ENCODE measurements around the gene CD1C.
"Not testable (repeated sequence)": the region's sequence is repeated elsewhere in the genome, so short reads cannot be mapped to it uniquely, and the experiment has no call there.

Gene CD1C

DNA sequence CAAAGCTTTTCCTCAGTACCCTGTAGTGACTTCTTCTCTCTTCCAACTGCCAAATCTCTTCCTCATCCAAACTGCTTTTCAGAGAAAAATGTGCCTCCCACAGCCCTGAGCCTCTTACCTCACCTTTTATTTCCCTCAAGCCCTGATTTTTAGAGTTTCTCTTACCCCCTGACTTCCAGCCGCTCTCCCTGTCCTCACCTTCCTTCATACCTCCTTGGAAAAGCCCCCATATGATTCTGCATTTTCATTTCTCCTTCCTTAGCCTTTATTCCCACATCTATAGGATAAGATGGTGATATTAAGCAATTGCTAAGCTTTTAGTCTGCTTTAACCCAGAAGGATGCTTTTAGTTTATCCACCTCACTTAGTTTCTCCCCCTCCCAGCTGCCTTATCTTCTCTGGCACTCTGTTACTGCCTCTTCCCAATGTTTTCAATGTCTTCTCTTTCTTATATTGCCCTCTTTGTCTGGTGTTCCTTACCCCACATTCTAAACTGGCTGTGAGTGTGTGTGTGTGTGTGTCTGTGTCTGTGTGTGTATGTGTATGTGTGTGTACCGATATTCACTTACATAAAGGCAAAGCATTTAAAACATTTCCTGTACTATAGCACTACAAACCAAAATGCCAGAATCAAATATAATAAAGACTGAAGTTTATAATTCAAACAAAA, 41.9 kb downstream of the CD1C start, which contains the start of gene CD1B:
CD1B (minus strand) TSS at position 51 of the 670 bp plus-strand sequence. CDS start 108 bp downstream, outside the sequence.
- ATAC-seq (ENCODE audit: low read depth) (no peak), DNase-seq (ENCODE audit: low spot score) (no peak)
- no peaks in the 10 kb centered on the region for H3K27me3 ChIP-seq (ENCODE audit: insufficient read depth, poor library complexity, severe bottlenecking)
- H3K4me1 ChIP-seq (ENCODE audit: insufficient read depth, poor library complexity, severe bottlenecking) = no peaks in the 10 kb centered on the region
- no peaks in the 10 kb centered on the region for H3K9me3 ChIP-seq (ENCODE audit: severe bottlenecking)
- TF ChIP-seq, protein P1, sequence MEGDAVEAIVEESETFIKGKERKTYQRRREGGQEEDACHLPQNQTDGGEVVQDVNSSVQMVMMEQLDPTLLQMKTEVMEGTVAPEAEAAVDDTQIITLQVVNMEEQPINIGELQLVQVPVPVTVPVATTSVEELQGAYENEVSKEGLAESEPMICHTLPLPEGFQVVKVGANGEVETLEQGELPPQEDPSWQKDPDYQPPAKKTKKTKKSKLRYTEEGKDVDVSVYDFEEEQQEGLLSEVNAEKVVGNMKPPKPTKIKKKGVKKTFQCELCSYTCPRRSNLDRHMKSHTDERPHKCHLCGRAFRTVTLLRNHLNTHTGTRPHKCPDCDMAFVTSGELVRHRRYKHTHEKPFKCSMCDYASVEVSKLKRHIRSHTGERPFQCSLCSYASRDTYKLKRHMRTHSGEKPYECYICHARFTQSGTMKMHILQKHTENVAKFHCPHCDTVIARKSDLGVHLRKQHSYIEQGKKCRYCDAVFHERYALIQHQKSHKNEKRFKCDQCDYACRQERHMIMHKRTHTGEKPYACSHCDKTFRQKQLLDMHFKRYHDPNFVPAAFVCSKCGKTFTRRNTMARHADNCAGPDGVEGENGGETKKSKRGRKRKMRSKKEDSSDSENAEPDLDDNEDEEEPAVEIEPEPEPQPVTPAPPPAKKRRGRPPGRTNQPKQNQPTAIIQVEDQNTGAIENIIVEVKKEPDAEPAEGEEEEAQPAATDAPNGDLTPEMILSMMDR (IDR thresholded peaks at IDR 0.05; ENCODE audit: poor library complexity, severe bottlenecking) = no peak
- no peaks in the 10 kb centered on the region for H3K36me3 ChIP-seq (ENCODE audit: low read depth)
- no peak within 1 kb of the TSS for H3K4me3 ChIP-seq (ENCODE audit: severe bottlenecking)
- H3K27ac ChIP-seq (ENCODE audit: poor library complexity, severe bottlenecking) = no peak within 1 kb of the TSS

DNA sequence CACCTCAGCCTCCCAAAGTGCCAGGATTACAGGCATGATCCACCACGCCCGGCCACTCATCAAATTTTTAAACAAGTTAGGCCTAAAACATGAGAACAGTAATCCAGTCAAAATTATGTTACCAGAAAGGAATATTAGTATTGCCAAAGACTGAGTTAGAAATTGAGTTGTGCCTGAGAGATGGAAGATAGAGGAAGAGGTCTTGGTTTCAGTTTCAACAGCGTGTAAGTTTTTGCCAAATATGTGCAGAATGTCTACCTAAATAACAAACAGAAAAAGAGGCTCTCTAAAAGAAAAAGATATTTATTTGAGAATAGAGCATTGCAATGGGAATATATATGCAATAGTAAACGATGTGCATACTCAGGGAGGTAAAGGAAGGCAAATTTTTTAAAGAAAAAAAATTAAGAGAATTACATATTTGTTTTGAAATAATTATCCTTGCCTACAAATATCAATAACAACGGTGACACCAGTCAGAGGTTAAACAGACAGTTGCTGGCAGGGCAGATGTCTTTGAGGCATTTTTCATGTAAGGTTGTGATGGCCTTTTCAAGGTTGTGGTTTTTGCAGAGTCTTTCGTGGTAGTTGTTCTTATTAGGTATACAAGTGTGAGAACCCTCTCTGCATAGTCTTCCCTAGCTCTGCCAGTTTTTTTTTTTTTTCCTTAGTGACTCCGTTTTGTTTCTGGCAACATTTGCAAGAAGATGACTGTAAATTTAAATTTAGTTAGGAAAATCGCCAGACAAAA, 43.9 kb downstream of the CD1C start:
- Histone ChIP-seq H3K36me3 (ENCODE audit: low read depth) (no peaks in the 10 kb centered on the region), H3K4me3 (ENCODE audit: severe bottlenecking) (no peak overlapping the region), H3K27me3 (ENCODE audit: insufficient read depth, poor library complexity, severe bottlenecking) (no peaks in the 10 kb centered on the region), H3K4me1 (ENCODE audit: insufficient read depth, poor library complexity, severe bottlenecking) (no peaks in the 10 kb centered on the region), H3K9me3 (ENCODE audit: severe bottlenecking) (no peaks in the 10 kb centered on the region), H3K27ac (ENCODE audit: poor library complexity, severe bottlenecking) (no peak overlapping the region)
- no peak for DNase-seq (ENCODE audit: low spot score)
- TF ChIP-seq, protein P1 (IDR thresholded peaks at IDR 0.05; ENCODE audit: poor library complexity, severe bottlenecking) = no peak
- ATAC-seq (ENCODE audit: low read depth) = no peak

DNA sequence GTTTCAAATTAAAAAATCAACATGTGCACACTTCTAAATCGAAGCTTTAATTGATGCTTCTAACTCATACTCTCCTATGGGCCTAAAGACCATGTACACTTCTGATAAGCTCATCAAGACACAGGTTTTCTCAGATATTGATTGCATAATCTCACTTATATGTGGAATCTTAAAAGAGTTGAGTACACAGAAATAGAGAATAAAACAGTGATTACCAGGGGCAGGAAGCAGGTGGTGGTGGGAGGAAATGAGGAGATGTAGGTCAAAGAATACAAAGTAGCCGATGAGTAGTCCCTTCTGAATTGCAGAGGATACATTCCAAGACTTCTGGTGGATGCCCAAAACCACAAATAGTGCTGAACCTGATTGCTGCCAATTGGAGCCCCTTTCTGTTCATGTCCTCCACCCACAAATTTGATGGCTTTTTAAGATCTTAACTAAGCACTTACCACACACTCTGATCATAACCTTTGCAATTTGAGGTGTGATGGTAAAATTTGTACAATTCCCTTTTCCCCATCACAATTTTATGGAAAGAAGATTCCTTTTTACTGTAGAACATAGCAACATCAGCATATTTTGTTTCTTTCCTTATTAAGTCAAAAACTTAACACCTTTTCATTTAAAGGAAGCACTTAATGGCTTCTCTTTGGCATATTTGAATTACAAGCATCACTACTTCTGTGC, 44.9 kb downstream of the CD1C start:
- ATAC-seq (ENCODE audit: low read depth) = no peak
- TF ChIP-seq, protein P1 (IDR thresholded peaks at IDR 0.05; ENCODE audit: poor library complexity, severe bottlenecking) = no peak

DNA sequence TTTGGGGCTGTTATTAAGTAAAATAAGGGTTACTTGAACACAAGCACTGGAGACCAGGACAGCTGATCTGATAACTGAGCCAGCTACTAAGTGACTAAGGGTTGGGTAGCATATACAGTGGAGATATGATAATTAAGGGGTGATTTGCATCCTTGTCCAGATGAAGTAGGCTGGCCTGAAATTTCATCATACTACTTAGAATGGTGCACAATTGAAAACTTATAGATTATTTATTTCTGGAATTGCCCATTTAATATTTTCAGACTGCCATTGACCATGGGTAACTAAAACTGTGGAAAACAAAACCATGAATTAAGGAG, 45.5 kb downstream of the CD1C start:
- DNase-seq (ENCODE audit: low spot score) = no peak
- Histone ChIP-seq H3K9me3 (ENCODE audit: severe bottlenecking) (no peaks in the 10 kb centered on the region), H3K4me1 (ENCODE audit: insufficient read depth, poor library complexity, severe bottlenecking) (no peaks in the 10 kb centered on the region), H3K27ac (ENCODE audit: poor library complexity, severe bottlenecking) (no peak overlapping the region), H3K4me3 (ENCODE audit: severe bottlenecking) (no peak overlapping the region), H3K36me3 (ENCODE audit: low read depth) (no peaks in the 10 kb centered on the region), H3K27me3 (ENCODE audit: insufficient read depth, poor library complexity, severe bottlenecking) (no peaks in the 10 kb centered on the region)
- no peak for ATAC-seq (ENCODE audit: low read depth)
- TF ChIP-seq, protein P1 (IDR thresholded peaks at IDR 0.05; ENCODE audit: poor library complexity, severe bottlenecking) = no peak

More for the DNA sequence above, 44.9 kb downstream of the CD1C start:
- no peak overlapping the region for H3K27ac ChIP-seq (ENCODE audit: poor library complexity, severe bottlenecking)
- H3K36me3 ChIP-seq (ENCODE audit: low read depth) = no peaks in the 10 kb centered on the region
- H3K4me1 ChIP-seq (ENCODE audit: insufficient read depth, poor library complexity, severe bottlenecking) = no peaks in the 10 kb centered on the region
- no peak overlapping the region for H3K4me3 ChIP-seq (ENCODE audit: severe bottlenecking)
- no peak for DNase-seq (ENCODE audit: low spot score)
- no peaks in the 10 kb centered on the region for H3K27me3 ChIP-seq (ENCODE audit: insufficient read depth, poor library complexity, severe bottlenecking)
- no peaks in the 10 kb centered on the region for H3K9me3 ChIP-seq (ENCODE audit: severe bottlenecking)

DNA sequence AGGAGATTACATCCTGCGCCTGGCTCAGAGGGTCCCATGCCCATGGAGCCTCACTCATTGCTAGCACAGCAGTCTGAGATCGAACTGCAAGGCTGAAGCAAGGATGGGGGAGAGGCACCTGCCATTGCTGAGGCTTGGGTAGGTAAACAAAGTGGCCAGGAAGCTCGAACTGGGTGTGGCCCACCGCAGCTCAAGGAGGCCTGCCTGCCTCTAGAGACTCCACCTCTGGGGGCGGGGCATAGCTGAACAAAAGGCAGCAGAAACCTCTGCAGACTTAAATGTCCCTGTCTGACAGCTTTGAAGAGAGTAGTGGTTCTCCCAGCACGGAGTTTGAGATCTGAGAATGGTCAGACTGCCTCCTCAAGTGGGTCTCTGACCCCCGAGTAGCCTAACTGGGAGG, 46.7 kb downstream of the CD1C start:
- H3K27me3 ChIP-seq (ENCODE audit: insufficient read depth, poor library complexity, severe bottlenecking) = not testable (repeated sequence)

More for the DNA sequence above, 46.7 kb downstream of the CD1C start:
- not testable (repeated sequence) for H3K4me1 ChIP-seq (ENCODE audit: insufficient read depth, poor library complexity, severe bottlenecking); DNase-seq (ENCODE audit: low spot score); H3K27ac ChIP-seq (ENCODE audit: poor library complexity, severe bottlenecking); H3K9me3 ChIP-seq (ENCODE audit: severe bottlenecking); ATAC-seq (ENCODE audit: low read depth); H3K4me3 ChIP-seq (ENCODE audit: severe bottlenecking); H3K36me3 ChIP-seq (ENCODE audit: low read depth)
